Measurements from ENCODE around the gene PRDM10. TPM values are rescaled to one million over a fixed set of nuclear protein-coding genes. Genes with fewer than 3 reads are reported as not detected.
"Not testable (repeated sequence)": the region's sequence is repeated elsewhere in the genome, so short reads cannot be mapped to it uniquely, and the experiment has no call there.

Gene PRDM10
- total RNA-seq, 1 donor from 2014 or later, result 10.0 TPM

DNA sequence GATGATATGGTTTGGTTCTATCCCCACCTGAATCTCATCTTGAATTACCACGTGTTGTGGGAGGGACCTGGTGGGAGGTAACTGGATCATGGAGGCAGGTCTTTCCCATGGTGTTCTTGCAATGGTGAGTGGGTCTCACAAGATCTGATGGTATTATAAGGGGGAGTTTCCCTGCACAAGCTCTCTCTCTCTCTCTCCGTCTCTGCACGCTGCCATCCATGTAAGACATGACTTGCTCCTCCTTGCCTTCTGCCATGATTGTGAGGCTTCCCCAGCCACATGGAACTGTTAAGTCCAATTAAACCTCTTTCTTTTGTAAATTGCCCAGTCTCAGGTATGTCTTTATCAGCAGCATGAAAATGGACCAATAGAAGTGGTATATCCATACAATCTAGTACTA lies 13.2 kb upstream of the PRDM10 start:
- not testable (repeated sequence) for DNase-seq (ENCODE audit: low read depth)

DNA sequence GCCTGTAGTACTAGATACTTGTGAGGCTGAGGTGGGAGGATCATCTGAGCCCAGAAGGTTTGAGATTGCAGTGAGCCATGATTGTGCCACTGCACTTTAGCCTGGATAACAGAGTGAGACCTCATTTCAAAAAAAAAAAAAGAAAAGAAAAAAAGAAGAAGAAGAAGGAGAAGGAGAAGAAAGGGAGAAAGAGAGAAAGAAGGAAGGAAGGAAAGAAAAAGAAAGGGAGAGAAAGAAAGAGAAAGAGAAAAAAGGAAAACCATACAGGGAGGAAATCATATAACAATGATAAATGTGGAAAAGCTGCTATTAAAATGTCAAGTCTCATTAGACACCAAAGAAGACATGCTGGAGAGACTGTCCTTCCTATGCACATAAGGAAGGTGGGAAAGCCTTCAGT lies 5.7 kb upstream of the PRDM10 start:
- DNase-seq (ENCODE audit: low read depth), result no peak

DNA sequence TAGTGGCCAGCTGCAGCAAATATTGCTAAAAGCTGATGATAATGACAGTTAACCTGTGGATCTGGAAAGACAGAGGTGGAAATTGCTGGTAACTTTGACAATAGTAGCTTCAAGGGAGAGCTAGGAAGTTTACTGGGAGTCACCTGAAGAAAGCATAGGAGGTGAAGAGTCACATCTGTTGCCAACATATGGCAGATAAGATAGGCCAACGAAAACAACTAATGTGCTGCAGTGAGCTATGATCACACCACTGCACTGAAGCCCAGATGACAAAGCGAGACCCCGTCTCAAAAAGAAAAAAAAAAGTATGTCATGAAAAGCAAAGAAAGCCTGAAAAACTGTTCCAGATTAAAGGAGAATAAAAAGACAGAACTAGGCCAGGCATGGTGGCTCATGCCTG lies 4.3 kb upstream of the PRDM10 start:
- no peak for DNase-seq (ENCODE audit: low read depth)

DNA sequence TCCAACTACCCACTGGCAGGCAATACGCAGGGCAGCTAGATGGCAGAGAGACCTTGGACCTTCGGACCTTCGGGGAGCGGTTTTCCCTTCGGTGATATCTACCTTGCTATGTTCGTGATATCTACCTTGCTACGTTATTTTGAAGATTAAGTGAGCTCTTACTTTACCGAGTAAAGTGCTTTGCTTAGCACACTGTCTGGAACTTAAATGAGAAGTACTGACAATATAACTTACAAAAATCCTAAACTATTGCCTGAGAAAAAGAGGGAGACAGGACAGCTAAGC lies 1.0 kb upstream of the PRDM10 start:
- no peak for DNase-seq (ENCODE audit: low read depth)

DNA sequence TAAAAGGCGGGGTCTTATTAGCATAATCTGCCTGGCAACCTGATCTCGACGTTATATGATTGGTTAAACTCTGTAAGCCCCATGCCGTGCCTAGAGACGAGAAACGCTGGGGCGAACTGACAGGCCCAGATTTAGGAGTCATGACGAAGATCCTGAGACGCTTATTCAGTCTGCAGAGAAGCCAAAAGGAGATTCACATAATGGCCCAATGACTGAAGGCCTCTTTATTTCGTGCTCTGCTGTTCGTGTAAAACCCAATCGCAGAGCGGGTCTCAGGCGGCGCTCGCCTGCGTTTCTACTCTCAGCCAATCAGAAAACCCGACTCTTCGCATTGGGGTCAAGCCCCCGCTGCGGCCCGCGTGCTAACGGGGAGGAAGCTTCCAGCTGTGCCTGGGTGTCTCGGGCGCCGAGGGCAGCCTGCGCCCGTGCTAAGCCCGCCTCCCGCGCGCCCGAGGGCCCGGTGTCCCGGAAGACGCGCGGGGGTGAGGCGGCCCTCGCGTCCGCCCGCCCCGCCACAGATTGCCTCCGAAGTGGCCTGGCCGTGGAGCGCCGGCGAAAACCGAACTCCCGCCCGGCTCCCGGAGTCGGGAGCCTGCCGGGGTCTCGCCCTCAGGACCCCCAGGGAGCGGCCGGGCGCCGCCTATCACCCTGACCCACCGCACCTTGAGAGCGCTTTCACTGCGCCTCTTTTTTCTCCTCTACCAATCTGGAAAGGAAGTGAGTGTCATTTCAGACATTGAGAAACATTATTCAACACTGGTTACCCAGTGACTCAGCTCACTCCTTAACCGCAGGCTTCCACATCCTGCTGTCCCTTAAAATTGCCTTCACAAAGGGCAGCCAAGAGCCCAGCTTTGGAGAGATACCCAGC lies 446 bp upstream of the PRDM10 start:
- DNase-seq (ENCODE audit: low read depth), result peak; percentile 96

- peak; percentile 11 for DNase-seq (ENCODE audit: low read depth)
These were observed 929 bp downstream of the PRDM10 start for GRCh38 chr11:130001461-130002351.

DNA sequence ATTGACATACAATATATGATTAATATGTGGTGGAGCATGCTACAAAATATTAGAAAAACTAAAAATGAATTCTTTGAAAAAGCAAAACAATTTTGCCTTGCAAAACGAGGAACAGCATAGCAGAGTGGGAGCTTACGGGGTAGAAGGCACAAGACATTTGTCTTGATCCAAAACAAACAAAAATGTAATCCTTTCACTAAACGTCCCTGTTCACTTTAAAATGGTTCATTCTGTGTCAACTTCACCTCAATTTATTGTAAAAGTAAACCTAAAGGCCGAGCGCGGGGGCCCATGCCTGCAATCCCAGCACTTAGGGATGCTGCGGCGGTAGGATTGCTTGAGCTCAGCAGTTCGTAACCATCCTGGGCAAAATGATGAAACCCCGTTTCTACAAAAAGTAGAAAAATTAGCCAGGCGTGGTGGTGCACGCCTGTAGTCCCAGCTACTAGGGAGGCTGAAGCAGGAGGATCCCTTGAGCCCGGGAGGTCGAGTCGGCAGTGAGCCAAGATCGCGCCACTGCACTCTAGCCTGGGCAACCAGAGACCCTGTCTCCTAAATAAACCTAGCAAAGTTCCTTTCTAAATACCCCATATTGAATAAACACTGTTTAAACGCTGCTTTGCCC lies 2.0 kb downstream of the PRDM10 start:
- DNase-seq (ENCODE audit: low read depth), result no peak

- DNase-seq (ENCODE audit: low read depth), result no peak
These were observed 3.2 kb downstream of the PRDM10 start for GRCh38 chr11:129999407-129999806.

GRCh38 chr11:129998905-129999304 lies 3.7 kb downstream of the PRDM10 start:
- no peak for DNase-seq (ENCODE audit: low read depth)

- no peak for DNase-seq (ENCODE audit: low read depth)
These were observed 4.5 kb downstream of the PRDM10 start for GRCh38 chr11:129998107-129998506.

DNA sequence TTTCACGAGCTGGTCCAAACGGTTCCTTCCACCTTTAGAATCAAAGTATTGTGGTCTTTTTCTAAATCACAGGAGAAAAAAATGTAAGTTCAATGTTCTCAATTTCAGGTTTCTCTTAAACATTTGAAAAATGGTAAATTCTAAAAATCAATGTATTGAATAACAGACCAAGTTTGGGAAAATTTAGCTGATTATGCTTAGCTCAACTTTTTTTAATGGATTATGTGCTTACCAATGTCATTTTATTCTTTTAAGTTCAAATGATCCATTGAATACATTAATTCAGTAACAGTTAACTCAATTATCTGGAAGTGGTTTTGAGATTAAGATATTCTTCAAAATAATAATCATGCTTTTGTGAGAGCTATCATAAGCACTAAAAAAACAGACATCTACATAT lies 5.1 kb downstream of the PRDM10 start:
- no peak for DNase-seq (ENCODE audit: low read depth)

GRCh38 chr11:129996113-129996870 lies 6.3 kb downstream of the PRDM10 start:
- DNase-seq (ENCODE audit: low read depth), result no peak

- DNase-seq (ENCODE audit: low read depth), result no peak
These were observed 7.5 kb downstream of the PRDM10 start for GRCh38 chr11:129995163-129995562.

GRCh38 chr11:129992161-129992944 lies 10.3 kb downstream of the PRDM10 start:
- peak; percentile 81 for DNase-seq (ENCODE audit: low read depth)

DNA sequence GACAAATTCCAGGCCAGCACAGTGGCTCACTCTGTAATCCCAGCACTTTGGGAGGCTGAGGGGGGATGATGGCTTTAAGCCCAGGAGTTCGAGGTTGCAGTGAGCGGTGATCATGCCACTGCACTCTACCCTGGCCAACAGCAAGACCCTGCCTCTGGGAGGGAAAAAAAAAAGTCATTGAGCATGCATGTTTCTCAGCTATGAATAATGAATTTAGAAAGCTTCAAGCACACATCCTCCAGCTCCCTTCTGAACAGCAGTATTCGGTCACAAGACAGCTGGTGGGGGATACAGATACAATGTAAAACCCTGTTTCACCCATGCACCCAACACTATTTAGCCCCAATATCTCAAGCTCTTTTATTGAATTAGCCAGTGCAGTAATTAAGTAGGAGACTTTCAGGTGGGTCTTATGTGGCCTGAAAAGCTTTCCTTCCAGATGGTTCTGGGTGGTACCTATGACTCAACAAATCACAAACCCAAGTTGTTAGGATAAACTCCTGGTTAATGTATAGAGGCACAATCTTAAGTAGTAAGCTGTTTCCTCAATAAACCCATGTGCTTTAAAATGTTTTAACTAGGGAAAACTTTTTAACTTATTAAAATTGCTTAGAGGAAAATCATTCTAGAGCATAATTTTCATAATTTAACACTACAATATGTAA lies 13.4 kb downstream of the PRDM10 start:
- peak; percentile 44 for DNase-seq (ENCODE audit: low read depth)

- DNase-seq (ENCODE audit: low read depth), result no peak
These were observed 14.7 kb downstream of the PRDM10 start for GRCh38 chr11:129987950-129988349.

DNA sequence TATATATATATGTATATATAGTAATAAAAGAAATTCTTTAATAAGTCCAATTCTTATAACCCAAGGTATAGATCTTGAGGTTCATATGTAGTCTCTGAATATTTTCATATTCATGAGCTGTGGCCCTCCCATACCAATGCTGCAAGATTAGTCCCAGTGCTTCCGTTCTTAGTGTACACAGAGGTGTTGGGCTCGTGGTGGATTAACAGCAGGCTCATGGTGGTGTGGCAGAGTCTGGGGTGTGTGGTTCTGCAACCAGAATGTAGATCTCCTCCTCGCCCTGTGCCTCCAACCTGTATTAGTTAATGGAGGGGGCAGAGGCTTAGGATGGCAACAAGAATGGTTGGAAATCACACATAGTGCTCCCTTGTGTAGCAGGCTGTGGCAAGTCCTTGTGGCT lies 16.8 kb downstream of the PRDM10 start:
- no peak for DNase-seq (ENCODE audit: low read depth)

DNA sequence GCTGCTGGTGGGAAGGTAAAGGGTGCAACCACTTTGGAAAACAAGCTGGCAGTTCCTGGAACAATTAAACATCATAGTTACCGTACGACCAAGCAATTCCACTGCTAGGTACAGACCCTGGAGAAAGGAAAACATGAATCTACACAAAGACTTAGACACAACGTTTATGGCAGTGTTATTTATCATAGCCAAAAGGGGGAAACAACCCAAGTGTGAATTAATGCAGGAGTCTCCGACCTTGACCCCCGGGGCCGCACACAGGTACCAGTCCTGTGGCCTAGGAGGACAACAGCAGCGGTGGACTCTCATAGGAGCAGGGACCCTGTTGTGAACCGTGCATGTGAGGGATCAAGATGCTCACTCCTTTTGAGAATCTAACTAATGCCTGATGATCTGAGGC lies 22.5 kb downstream of the PRDM10 start:
- DNase-seq (ENCODE audit: low read depth), result no peak

GRCh38 chr11:129979046-129979605 lies 23.5 kb downstream of the PRDM10 start:
- DNase-seq (ENCODE audit: low read depth), result no peak

GRCh38 chr11:129978447-129978846 lies 24.2 kb downstream of the PRDM10 start:
- no peak for DNase-seq (ENCODE audit: low read depth)
